ENCODE measurements around the gene RRBP1. TPM values are rescaled to one million over a fixed set of nuclear protein-coding genes. Genes with fewer than 3 reads are reported as not detected.

The RRBP1 gene
- polyA plus RNA-seq, 3 donors = 108 to 143 (median 115) TPM

DNA sequence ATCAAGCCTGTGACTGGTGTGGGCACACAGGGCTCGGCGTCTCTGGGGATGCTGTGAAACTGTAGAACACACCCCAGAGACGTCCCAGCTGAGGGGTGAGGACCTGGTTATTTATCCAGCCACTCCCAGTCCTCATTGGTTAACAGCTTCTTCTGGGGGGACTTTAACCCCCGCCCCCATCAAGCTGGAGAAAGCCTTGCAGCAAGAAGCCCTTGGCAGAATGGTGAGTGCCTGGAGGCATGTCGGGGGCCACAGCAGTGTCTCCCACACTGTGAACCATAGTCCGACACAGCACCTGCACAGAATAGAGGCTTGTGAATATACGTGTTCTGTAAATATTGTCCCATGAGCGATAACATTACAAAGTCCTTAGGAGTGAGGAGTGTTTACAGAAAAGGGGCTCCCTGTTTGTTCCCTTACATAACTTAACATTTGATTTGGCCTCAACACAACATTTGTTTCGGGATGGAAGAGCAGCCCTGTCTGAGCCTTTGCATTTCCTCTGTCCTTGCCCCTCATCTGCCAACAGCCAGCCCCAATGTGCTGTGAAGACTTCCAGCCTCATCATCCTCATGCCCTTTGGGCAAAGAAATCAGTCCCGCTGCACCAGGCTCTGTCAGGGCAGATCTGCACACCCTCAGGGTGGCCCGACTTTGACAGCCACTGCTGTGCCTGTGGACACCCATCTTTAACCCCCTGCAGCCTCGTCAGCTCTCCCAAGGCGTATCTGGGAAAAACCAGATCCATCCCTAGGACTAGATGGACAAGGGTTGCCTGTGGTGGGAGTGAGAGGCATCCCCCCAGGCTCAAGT lies 2.2 kb upstream of the RRBP1 start:
- no peak for DNase-seq

DNA sequence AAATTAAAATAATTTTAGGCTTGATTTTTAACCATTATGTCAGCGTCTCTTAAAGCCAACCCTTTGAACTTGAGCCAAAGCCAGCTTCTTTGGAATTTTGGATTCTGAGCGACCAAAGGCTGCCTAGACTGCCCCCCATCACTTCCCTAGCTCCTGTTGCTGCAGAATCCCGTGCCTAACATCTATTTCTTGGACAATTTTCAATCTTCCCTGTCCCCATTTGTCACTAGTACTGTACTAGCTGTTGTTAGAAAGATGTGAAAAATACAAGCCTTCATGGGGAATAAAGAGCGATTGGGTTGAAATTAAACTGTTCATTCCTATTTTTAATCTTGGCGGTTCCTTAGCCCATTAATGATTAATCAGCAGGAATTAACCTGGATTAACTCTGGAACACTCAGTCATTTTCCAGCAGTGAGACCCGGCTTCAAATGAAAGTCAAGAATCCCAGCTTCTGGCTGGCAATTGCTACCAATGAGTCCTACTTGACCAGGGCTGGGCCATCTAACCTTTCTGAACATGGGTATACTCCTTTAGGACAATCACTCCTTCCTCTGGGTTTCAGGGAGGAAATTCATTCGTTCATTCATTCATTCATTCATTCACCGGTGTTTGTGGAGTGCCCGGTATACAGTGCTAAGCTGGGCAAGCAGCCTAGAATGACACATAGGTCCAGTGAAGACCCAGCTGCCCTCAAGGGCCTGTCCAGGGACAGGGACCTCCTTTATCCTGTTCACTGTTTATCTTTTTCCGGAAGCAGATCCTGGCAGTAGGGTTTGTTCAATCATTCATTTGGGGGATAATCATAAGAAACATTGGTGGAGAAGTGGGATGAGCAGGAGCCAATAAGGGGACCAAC lies 1.4 kb upstream of the RRBP1 start:
- DNase-seq = no peak

DNA sequence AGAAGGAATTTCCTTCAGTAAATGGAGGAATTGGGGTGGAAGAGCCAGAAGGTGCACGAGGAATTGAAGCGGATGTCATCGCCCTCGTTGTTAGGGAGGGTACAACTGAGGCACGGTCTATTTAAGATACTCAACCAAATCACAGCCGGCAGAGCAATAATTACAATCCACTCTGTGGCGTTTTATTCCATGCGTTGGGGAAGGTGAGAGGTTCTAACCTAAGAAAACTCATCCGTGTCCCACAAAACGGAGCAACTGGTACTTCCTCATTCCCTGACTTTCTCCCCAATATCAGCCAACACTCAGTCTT lies 802 bp upstream of the RRBP1 start:
- DNase-seq = no peak

DNA sequence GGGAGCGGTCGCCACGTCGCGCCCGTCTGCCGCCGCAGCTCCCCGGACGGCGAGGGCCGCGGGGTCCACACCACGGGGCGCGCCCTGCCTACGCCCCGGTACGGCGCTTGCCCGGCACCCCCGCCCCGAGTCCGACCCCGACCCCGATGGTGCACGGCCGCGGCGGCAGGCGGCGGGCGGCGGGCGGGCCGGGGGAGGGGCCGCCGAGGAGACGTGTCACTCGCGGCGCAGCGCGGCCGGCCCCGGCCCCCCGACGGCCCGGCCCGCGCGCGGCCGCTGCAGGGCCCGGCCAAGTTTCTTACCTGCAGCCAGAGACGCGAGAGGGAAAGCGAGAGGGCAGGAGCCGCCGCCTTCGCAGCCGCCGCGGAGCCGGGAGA lies 328 bp downstream of the RRBP1 start:
- DNase-seq = no peak

DNA sequence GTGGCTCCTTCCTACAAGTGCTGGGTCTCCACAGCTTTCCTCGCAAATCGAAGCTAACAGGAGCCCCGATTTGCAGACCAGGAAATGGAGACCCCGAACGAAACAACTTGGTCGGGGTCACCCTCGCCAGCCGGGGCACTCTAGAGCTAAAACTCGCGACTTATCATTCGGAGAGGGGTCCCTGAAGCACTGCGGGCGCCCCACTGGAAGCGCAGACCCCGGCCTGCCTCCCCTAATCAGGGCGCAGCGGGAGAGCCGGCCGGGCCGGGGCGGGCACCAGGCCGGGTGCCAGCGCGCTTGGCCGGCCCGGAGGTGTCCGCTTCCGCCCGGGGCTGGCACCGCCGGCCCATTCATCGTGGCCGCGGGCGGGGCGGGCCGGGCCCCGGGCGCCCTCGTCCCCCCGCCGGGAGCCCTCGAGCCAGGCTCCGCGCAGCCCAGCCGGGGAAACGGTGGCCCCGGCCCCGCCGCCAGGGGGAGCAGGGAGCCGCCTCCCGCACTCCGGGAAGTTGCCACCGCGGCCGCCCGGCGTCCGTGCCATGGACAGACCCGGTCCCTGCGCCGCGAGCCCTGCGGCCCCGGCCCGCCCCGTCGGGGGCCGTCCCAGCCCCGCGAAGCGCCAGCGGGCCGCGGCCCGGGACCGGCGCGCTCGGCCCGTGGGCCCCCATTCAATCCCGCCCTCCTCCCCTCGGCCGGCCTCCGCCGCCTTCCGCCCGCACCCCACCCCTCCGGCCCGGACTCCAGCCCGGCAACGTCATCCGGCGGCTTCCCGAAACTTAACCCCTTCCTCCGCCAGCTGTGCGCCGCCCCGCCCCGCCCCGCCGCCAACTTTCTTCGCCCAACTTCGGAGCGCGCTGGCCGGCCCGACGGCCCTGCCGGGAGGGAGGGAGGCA lies 961 bp downstream of the RRBP1 start:
- DNase-seq = peak; percentile 66

DNA sequence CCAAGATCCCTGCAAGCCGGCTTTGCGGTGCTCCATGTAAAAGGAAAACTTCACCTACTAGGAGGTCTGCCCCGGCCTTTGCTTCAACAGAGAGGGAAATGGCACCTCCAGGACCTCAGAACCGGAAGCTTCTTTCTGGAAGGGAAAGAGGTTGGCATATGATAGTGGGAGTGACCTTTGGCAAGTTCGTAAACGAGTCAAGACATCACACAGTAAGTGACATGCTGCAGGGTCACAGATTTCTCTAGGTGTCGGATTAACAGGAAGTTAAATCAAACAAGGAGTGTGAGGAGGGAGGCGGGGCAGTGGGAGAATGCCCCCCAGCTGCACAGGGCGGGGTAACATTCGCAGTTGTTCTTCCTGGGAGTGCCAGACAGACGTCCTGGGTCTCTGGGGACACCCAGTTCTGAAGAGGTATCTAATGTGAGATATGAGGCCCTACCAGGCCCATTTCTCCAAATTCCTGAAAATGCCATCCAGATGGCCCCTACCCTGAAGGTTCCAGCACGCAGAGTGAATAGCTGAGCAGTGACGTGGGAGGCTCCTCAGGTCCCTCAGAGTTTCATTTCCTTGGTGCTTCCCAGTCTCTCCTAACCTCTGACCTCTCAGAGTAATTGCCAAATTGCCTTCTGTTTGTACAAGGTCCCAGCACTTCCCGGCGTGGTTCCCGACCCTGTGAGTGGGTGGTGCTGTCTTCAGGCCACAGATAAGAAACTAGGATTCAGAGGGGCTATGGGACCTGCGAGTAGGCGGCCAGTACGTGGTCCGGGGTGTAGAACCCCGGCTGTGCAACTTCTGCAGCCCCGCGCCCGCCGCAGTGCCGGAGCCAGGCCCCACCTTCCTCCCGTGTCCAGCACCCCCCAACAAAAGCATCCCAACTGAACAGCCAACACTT lies 1.9 kb downstream of the RRBP1 start:
- DNase-seq = peak; percentile 48

DNA sequence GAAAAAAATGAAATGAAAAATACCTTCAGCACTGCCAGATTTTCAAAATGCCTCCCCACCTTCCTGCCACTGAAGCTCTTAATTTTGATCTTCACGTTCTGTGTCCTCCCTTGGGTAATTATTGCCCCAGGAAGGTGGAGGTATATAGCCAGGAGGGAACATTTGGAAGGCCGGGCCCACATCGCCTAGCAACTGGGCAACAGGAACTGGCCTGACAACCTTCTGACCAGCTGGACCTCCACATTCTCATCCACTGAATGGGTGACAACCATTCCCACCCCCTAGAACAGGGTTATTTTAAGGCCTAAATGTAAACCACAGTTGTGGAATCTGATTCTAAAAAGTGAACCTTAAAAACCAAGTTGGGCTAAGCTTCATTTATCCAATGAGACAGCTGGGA lies 3.2 kb downstream of the RRBP1 start:
- DNase-seq = no peak

DNA sequence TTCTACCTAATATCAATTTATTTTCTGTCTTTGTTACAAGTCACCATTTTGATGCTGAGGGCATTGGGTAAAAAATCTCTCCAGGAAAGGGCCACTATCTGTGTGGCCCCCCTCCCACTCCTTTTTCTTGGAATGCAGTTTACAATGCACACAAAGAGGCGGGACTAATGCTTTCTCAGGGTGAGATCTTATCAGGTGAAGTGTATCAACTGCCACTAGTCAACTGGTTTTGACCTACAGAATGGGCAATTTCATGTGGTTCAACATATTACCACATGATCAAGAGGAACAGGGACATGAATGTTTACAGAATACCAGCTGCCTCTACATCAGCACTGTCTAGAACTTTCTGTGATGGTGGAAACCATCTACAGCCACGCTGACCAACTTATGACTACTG lies 3.7 kb downstream of the RRBP1 start:
- DNase-seq = no peak

DNA sequence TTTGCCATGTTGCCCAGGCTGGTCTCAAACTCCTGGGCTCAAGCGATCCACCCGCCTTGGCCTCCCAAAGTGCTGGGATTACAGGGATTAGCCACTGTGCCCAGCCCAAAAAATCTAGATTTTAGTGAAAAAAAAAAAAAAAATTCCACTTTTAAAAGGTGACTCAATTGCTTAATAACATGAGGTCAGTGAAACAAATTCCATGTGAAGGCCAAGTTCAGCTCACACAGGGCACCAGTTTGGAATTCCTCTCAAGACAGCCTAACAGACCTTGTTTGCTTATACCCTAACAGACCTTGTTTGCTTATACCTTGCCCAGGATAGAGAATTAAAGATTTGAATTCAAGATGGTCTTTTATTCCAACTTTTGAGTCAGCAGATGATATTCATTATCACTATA lies 5.1 kb downstream of the RRBP1 start:
- no peak for DNase-seq

DNA sequence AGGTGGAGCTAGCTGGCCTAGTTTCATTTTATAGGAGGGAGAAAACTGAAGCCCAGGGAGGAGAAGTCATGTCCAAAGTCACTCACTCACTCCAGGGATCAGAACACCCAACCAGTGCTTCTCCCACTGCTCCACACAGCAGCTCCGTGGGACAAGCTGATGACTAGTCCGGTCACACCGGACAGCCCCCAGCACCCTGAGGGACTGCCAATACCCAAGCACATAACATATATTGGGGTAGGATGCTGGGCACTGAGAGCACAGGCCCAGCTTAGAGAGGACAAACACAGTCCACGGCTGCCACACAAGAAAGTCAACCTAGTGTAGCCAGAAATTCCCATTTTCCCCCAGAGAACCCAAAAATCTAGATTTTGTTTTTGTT lies 5.7 kb downstream of the RRBP1 start:
- no peak for DNase-seq

DNA sequence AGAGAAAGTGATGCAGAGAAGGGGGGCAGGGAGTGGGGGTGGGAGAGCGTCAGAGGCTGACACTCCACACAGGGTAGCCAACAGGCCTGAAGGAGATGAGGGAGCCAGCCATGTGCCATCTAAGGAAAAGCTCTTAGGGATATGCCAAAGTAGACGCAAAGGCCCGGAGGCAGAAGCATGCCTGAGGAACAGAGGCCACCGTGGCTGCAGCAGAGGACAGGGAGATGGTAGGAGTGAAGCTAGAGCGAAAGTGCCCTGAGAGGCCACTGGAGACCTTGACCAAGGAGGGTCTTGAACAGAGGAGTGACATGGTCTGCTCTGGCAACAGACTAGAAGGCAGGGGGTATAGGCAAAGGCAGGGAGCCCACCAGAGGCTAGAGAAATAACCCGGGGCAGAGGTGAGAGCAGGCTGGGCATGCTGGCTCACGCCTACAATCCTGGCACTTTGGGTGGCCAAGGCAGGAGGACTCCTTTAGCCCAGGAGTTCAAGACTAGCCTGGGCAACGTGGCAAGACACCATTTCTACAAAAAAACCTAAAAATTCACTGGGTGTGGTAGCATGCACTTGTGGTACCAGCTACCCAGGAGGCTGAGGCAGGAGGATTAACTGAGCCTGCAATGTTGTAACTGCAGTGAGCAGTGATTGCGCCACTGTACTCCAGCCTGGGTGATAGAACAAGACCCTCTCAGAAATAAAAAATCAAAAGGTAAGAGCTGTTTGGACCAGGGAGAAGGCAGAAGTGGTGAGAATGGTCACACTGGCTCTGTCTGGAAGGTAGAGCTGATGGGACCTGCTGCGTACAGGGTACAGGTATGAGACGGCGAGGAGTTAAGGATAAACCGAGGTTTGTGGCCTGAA lies 6.3 kb downstream of the RRBP1 start:
- DNase-seq = no peak

DNA sequence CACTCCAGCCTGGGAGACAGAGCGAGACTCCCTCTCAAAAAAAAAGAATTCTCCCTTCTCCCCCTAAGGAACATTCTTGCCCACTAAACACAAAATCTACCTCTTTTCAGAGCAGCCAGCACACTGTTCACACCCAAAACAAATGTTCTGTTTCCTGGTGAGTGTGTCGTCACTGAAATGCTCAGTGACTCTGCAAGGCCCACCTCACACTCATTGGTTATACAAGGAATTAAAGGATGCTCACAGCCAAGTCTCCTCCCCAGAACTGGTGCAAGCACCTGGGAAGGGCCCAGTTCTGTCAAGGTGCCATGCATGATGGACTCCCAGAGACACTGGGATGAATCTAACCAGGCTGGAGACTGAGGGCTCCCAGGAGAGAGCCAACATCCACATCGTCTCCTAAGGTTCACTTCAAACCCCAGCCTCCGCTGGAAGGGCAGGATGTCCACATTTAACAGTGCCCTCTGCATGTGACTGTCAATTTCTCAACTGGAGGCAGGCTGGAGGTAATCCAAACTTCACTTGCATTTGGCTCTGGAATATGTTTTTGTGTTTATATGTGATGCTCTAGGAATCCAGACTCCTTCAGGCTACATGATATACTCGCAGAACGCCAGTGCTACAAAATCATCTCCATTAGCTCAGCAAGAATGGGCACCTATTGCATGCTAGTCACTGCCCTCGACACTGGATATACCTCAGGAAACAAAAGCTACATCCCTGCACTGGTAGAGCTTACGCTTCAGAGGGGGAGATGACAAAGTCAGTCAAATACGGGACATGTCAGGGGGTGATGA lies 7.1 kb downstream of the RRBP1 start:
- DNase-seq = no peak

DNA sequence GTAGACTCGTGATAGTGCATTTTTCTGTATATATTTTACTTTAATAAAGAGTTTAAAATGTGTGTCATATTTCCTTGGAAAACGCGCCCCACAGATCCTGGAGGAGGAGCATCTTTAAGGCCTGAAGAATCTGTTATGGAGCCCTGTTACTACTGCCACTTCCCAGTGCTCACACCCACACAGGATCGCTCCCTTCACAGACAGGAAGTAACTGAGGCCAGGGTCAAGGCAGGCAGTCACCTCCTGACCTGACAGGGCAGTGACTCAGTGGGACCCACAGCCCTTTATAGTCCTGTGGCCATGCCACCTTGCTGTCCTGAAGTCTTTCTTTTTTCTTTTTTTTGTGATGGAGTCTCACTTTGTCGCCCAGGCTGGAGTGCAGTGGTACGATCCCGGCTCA lies 9.0 kb downstream of the RRBP1 start:
- no peak for DNase-seq

DNA sequence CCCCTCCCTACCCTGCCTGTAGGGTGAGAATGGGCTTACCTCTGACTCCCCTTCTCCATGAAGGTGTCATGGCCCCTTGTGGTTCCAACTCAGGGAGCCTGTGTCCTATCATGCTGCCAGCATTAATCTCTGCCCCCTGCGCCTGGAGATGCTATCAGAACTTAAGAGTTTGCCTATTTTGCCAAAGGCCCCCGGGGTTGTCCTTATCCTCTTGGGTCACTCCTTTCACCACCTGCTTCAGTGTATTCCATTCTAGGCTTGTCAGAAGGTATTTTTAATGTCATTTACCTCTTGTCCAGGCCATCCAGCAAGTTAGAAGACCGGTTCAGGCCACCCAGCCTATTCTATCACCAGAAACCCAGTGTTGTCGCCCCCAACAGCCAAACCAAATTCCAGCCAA lies 10.5 kb downstream of the RRBP1 start:
- DNase-seq = no peak

DNA sequence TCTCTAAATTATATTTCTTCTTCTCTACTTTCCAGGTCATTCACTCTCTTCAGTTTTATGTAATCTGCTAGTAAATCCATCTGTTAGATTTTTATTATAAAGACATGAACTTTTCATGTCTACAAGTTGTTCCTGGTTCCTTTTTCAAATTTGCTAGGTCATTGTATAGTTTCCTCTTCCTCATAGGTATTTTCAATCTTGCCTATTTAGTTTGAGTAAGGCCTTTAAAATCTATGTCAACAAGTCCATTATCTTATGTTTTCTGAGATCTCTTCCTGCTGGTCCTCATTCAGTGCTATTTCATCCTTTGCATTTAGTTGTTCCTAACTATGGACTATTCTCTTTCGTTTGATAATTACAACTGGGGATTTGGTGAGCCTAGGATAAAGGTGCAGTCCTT lies 11.0 kb downstream of the RRBP1 start:
- no peak for DNase-seq

DNA sequence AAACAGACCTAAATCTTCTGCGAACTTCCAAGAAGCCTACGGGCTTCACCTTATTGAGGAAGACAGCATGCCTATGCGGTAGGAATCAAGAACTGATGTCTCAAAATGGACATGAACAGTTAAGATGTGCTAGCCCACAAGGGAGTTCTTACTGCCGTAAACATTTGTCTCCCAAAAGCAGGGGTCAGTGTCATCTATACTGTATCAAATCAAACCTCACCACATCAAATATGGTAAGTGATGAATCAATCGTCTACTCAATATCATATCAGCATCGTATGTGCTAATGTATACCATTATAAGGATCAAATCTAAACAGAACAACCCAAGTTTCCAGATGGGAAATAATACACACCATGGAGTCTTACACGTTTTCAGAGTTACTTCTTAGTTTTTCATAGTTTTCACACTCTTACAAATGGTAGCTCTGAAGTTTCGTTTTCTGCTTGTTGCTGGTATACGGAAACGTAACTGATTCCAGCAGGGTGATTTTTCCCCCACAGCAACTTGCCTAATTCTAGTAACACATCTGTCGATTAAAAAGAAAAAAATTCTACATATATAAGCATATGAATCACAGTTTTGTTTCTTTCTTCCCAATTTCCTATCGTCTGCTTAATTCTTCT lies 12.6 kb downstream of the RRBP1 start:
- no peak for DNase-seq

DNA sequence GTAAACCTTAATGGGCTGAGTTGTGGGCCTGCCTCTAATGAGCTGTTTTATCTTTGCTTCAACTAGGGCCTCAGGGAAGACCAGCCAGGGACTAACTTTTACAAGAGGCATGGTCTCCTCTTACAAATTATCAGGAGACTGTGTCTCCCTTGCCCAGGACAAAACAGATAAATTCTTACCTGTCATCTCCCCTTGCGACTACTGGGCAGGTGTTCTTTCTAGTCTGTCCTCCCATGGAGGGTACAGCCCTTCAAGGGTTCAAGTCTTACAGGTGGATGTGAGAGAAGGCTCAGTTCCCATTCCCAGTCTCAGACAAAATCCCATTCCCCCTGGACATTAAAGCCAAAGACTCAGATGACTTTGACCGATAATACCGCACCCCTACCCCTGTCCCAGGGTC lies 13.6 kb downstream of the RRBP1 start:
- DNase-seq = no peak

DNA sequence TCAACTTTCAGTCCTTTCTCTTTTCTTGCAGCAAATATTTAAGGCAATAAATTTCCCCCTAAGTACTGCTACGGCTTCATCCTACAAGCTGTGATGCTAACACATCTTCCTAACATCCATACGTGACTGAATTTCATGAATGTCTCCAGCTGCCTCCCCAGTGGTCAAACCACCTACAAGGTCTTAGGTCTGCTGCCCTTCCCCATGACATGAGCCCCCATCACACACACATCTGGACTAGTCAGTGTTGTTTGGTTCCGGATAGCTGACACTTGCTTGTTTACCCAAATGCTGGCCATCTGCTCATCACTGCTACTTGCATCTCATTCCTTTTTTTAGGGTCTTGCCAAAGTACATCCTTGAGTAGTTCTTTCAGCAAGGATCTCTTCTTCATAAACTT lies 14.6 kb downstream of the RRBP1 start:
- no peak for DNase-seq

DNA sequence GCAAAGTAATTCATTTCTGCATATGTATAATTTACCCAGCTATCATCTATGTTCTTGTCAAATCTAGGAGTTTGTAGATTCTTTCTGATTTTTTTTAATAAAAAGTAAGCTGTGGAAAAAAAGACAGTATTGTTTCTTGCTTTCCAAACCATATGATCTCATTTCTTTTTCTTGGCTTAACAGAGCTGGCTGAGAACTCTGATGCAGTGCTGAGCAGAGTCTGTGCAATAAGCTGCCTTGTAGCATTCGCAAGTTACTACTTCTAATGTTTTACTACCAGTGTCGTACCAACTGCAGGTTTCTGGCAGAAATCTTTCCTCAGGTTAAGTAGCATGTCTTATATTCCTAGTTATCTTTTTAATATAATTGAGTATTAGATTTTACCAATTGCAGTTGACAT lies 15.6 kb downstream of the RRBP1 start:
- no peak for DNase-seq

Measured in renal pelvis (tissue), 4 donors.